Ectodermal cell (in vitro differentiated cells): ENCODE data around the gene RARB.

ENCODE experiments used
- H3K27ac ChIP-seq: 2 replicates; pipeline ENCODE4 v1.7.0; 2013; ENCODE audit warnings: mild to moderate bottlenecking, low read depth, low read length; ENCODE audit not compliant: insufficient read depth, poor library complexity, severe bottlenecking
- H3K27me3 ChIP-seq: 2 replicates; pipeline ENCODE4 v1.7.0; 2013; ENCODE audit warnings: mild to moderate bottlenecking, low read length; ENCODE audit not compliant: insufficient read depth, control insufficient read depth, poor library complexity, severe bottlenecking
- H3K36me3 ChIP-seq: one replicate; pipeline ENCODE4 v1.7.0; 2013; ENCODE audit warnings: low read length; ENCODE audit not compliant: control insufficient read depth, insufficient read depth
- H3K4me1 ChIP-seq: one replicate; pipeline ENCODE4 v1.7.0; 2013; ENCODE audit warnings: low read length; ENCODE audit not compliant: control insufficient read depth, insufficient read depth
- H3K4me3 ChIP-seq: 2 replicates; pipeline ENCODE4 v1.7.0; 2013; ENCODE audit warnings: low read depth, low read length, control low read depth; ENCODE audit not compliant: insufficient read depth
- H3K9me3 ChIP-seq: 2 replicates; pipeline ENCODE4 v1.7.0; 2013; ENCODE audit warnings: mild to moderate bottlenecking, low read length, moderate library complexity; ENCODE audit not compliant: control insufficient read depth
- WGBS, 2 experiments: methylation state at CpG; one replicate each; pipeline ENCODE4 v1.1.7; 2013; ENCODE audit warnings: missing lambda C conversion rate in 2 of 2; 5-methylcytosine and 5-hydroxymethylcytosine counted together

Gene RARB

GRCh38 chr3:25397150-25397549 lies 30.9 kb upstream of the RARB start:
- 93 to 94% methylated on average over 2 of the region's 2 CpGs for WGBS, 2 experiments
- Histone ChIP-seq H3K4me3 (no peak overlapping the region), H3K36me3 (no peaks in the 10 kb centered on the region), H3K4me1 (no peaks in the 10 kb centered on the region), H3K27me3 (no peaks in the 10 kb centered on the region), H3K9me3 (no peaks in the 10 kb centered on the region), H3K27ac (no peak overlapping the region)

- 100% methylated on average over 1 of the region's 1 CpG for WGBS, 2 experiments
- H3K4me1 ChIP-seq, result peaks cover 4% of the 10 kb centered on the region
- no peaks in the 10 kb centered on the region for H3K9me3 ChIP-seq
- no peak overlapping the region for H3K27ac ChIP-seq
- H3K4me3 ChIP-seq, result no peak overlapping the region
- no peaks in the 10 kb centered on the region for H3K36me3 ChIP-seq
- no peaks in the 10 kb centered on the region for H3K27me3 ChIP-seq
Measured at GRCh38 chr3:25400587-25400986, 27.5 kb upstream of the RARB start.

- Histone ChIP-seq H3K4me3 (no peak overlapping the region), H3K9me3 (no peaks in the 10 kb centered on the region), H3K36me3 (no peaks in the 10 kb centered on the region), H3K27ac (no peak overlapping the region), H3K27me3 (no peaks in the 10 kb centered on the region), H3K4me1 (peaks cover 4% of the 10 kb centered on the region)
- 85 to 93% methylated on average over 4 of the region's 4 CpGs for WGBS, 2 experiments
Measured at GRCh38 chr3:25403968-25404367, 24.1 kb upstream of the RARB start.

GRCh38 chr3:25404569-25404968 lies 23.5 kb upstream of the RARB start:
- peaks cover 4% of the 10 kb centered on the region for H3K4me1 ChIP-seq
- no peak overlapping the region for H3K4me3 ChIP-seq
- 87 to 100% methylated on average over 3 to 4 of the region's 4 CpGs for WGBS, 2 experiments
- H3K9me3 ChIP-seq, result no peaks in the 10 kb centered on the region
- H3K27ac ChIP-seq, result no peak overlapping the region
- H3K27me3 ChIP-seq, result no peaks in the 10 kb centered on the region
- H3K36me3 ChIP-seq, result no peaks in the 10 kb centered on the region

GRCh38 chr3:25405335-25405734 lies 22.7 kb upstream of the RARB start:
- no peaks in the 10 kb centered on the region for H3K27me3 ChIP-seq
- H3K4me1 ChIP-seq, result peaks cover 4% of the 10 kb centered on the region
- no peaks in the 10 kb centered on the region for H3K36me3 ChIP-seq
- H3K9me3 ChIP-seq, result no peaks in the 10 kb centered on the region
- H3K27ac ChIP-seq, result no peak overlapping the region
- WGBS, 2 experiments, result 95 to 100% methylated on average over 1 of the region's 1 CpG
- H3K4me3 ChIP-seq, result no peak overlapping the region

- Histone ChIP-seq H3K9me3 (no peaks in the 10 kb centered on the region), H3K4me1 (no peaks in the 10 kb centered on the region), H3K27ac (no peak overlapping the region), H3K4me3 (no peak overlapping the region), H3K27me3 (no peaks in the 10 kb centered on the region), H3K36me3 (no peaks in the 10 kb centered on the region)
- WGBS, 2 experiments, result 92 to 96% methylated on average over 3 of the region's 4 CpGs
Measured at GRCh38 chr3:25410703-25411102, 17.4 kb upstream of the RARB start.

GRCh38 chr3:25412269-25412668 lies 15.8 kb upstream of the RARB start:
- Histone ChIP-seq H3K27ac (no peak overlapping the region), H3K4me1 (no peaks in the 10 kb centered on the region), H3K27me3 (no peaks in the 10 kb centered on the region), H3K36me3 (no peaks in the 10 kb centered on the region), H3K9me3 (no peaks in the 10 kb centered on the region), H3K4me3 (no peak overlapping the region)

- Histone ChIP-seq H3K4me3 (no peak overlapping the region), H3K36me3 (no peaks in the 10 kb centered on the region), H3K27ac (no peak overlapping the region), H3K9me3 (no peaks in the 10 kb centered on the region), H3K27me3 (no peaks in the 10 kb centered on the region), H3K4me1 (peaks cover 16% of the 10 kb centered on the region)
- 91 to 96% methylated on average over 6 of the region's 6 CpGs for WGBS, 2 experiments
Measured at GRCh38 chr3:25416176-25416575, 11.9 kb upstream of the RARB start.

GRCh38 chr3:25418596-25418995 lies 9.5 kb upstream of the RARB start:
- WGBS, 2 experiments, result 94 to 97% methylated on average over 1 of the region's 1 CpG
- H3K36me3 ChIP-seq, result no peaks in the 10 kb centered on the region

GRCh38 chr3:25419251-25419650 lies 8.8 kb upstream of the RARB start:
- H3K9me3 ChIP-seq, result no peaks in the 10 kb centered on the region
- no peaks in the 10 kb centered on the region for H3K36me3 ChIP-seq
- H3K4me3 ChIP-seq, result no peak overlapping the region
- peak overlapping the region; percentile 21 for H3K27ac ChIP-seq
- no peaks in the 10 kb centered on the region for H3K27me3 ChIP-seq
- peaks cover 22% of the 10 kb centered on the region for H3K4me1 ChIP-seq
- 88 to 92% methylated on average over 1 of the region's 1 CpG for WGBS, 2 experiments

More at GRCh38 chr3:25418596-25418995, 9.5 kb upstream of the RARB start:
- H3K27ac ChIP-seq, result no peak overlapping the region
- H3K9me3 ChIP-seq, result no peaks in the 10 kb centered on the region
- H3K4me3 ChIP-seq, result no peak overlapping the region
- H3K4me1 ChIP-seq, result peaks cover 16% of the 10 kb centered on the region
- H3K27me3 ChIP-seq, result no peaks in the 10 kb centered on the region

- H3K27me3 ChIP-seq, result no peaks in the 10 kb centered on the region
- H3K36me3 ChIP-seq, result no peaks in the 10 kb centered on the region
- H3K27ac ChIP-seq, result peak overlapping the region; percentile 45
- no peaks in the 10 kb centered on the region for H3K9me3 ChIP-seq
- H3K4me1 ChIP-seq, result peaks cover 28% of the 10 kb centered on the region
- no peak overlapping the region for H3K4me3 ChIP-seq
Measured at GRCh38 chr3:25420147-25420546, 7.9 kb upstream of the RARB start.
